Fibroblast of lung (primary cell): ENCODE measurements around the gene SMAD5. TPM values are rescaled to one million over a fixed set of nuclear protein-coding genes. Genes with fewer than 3 reads are reported as not detected.

Source experiments
- DNase-seq, 2 donors: peaks; one replicate each; pipeline versions ENCODE4 v3.0.0 to v3.0.0-alpha.2; 2010; ENCODE audit warnings: low read depth in 2 of 2
- H2AFZ ChIP-seq: 2 replicates; pipeline ENCODE4 v1.5.1; 2012; ENCODE audit warnings: low read length, control low read depth, inconsistent platforms
- H3K27ac ChIP-seq: 2 replicates; pipeline ENCODE4 v1.5.1; 2011; ENCODE audit warnings: low read length, control low read depth; ENCODE audit not compliant: insufficient read depth
- H3K27me3 ChIP-seq: 2 replicates; pipeline ENCODE4 v1.5.1; 2011; ENCODE audit warnings: mild to moderate bottlenecking, low read length; ENCODE audit not compliant: control insufficient read depth, insufficient read depth
- H3K36me3 ChIP-seq: 2 replicates; pipeline ENCODE4 v1.5.1; 2011; ENCODE audit warnings: low read length; ENCODE audit not compliant: control insufficient read depth, insufficient read depth
- H3K4me1 ChIP-seq: 2 replicates; pipeline ENCODE4 v1.5.1; 2011; ENCODE audit warnings: low read length; ENCODE audit not compliant: control insufficient read depth, insufficient read depth; ENCODE audit errors: extremely low read depth
- H3K4me2 ChIP-seq: 2 replicates; pipeline ENCODE4 v1.5.1; 2011; ENCODE audit warnings: low read length, control low read depth; ENCODE audit not compliant: insufficient read depth; ENCODE audit errors: extremely low read depth
- H3K4me3 ChIP-seq, 4 experiments: fragments of 200-600 bp in 1 of 4; sonication (generic) in 1 of 4; replicated peaks in 1 of 4; 2 replicates each; pipeline ENCODE4 v1.5.1; 2011 to 2016; ENCODE audit warnings: low read length in 4 of 4, low read depth in 3 of 4, mild to moderate bottlenecking in 3 of 4, control low read depth in 2 of 4, inconsistent platforms in 1 of 4, mixed read lengths in 1 of 4; ENCODE audit not compliant: insufficient read depth in 1 of 4; ENCODE audit errors: control extremely low read depth in 1 of 4
- H3K79me2 ChIP-seq: 2 replicates; pipeline ENCODE4 v1.5.1; 2012; ENCODE audit warnings: mild to moderate bottlenecking, low read length, inconsistent platforms; ENCODE audit not compliant: control insufficient read depth, insufficient read depth
- H3K9ac ChIP-seq: 2 replicates; pipeline ENCODE4 v1.5.1; 2011; ENCODE audit warnings: mild to moderate bottlenecking, low read length, control low read depth; ENCODE audit not compliant: insufficient read depth
- H3K9me3 ChIP-seq: 2 replicates; pipeline ENCODE4 v1.5.1; 2012; ENCODE audit warnings: low read depth, low read length; ENCODE audit not compliant: control insufficient read depth, insufficient read depth
- H4K20me1 ChIP-seq: 2 replicates; pipeline ENCODE4 v1.5.1; 2011; ENCODE audit warnings: low read length; ENCODE audit not compliant: control insufficient read depth, insufficient read depth; ENCODE audit errors: extremely low read depth
- CTCF ChIP-seq, 2 donors: IDR thresholded peaks in 1 of 2; conservative IDR thresholded peaks in 1 of 2; 1 replicate in 1 of 2; 2 replicates in 1 of 2; pipeline ENCODE4 v1.5.1; 2011 to 2012; ENCODE audit warnings: low read length in 2 of 2, control low read depth in 1 of 2, inconsistent platforms in 1 of 2, low read depth in 1 of 2, mild to moderate bottlenecking in 1 of 2
- EZH2 ChIP-seq: IDR thresholded peaks from 2 replicates; pipeline ENCODE4 v1.5.1; 2012; ENCODE audit warnings: low read length, control low read depth, mild to moderate bottlenecking; ENCODE audit errors: missing control alignments
- polyA plus RNA-seq, 2 donors: library from polyadenylated mRNA; depleted of rRNA in 1 of 2; stranded (reverse) in 1 of 2; unstranded in 1 of 2; fragments of >200 nt; gene quantifications; 2 replicates each; pipeline ENCODE4 v1.2.1, GENCODE V29; 2011 to 2012; ENCODE audit warnings: missing spikeins in 1 of 2
- total RNA-seq: library from RNA; depleted of rRNA; stranded (reverse); fragments of >200 nt; gene quantifications from 2 replicates; pipeline ENCODE4 v1.2.1, GENCODE V29; 2014

Gene SMAD5
- total and polyA plus RNA-seq, 2 donors (not counting 1 experiment from before 2014, with no cell fraction given), result 44.3 to 128 TPM

GRCh38 chr5:136205061-136205702 is 72.5 kb downstream of the SMAD5 start:
- no peaks in the 10 kb centered on the region for H3K79me2 ChIP-seq
- TF ChIP-seq CTCF (conservative IDR thresholded peaks at IDR 0.05 in 1 of 2, IDR thresholded peaks at IDR 0.05 in 1 of 2; ENCODE audit: low read depth in 1 of 2, low read length in 2 of 2) (no peak), EZH2 (no peak)
- no peak overlapping the region for H3K4me3 ChIP-seq
- no peak overlapping the region for H3K9ac ChIP-seq
- no peaks in the 10 kb centered on the region for H3K27me3 ChIP-seq
- DNase-seq, result peak in 1 of 2 donors; percentile 87
- H3K4me1 ChIP-seq, result no peaks in the 10 kb centered on the region
- no peak overlapping the region for H3K27ac ChIP-seq
- H3K36me3 ChIP-seq, result no peaks in the 10 kb centered on the region
- H2AFZ ChIP-seq, result no peak overlapping the region
- no peaks in the 10 kb centered on the region for H3K9me3 ChIP-seq
- no peak overlapping the region for H3K4me2 ChIP-seq
- no peaks in the 10 kb centered on the region for H4K20me1 ChIP-seq

- H3K4me1 ChIP-seq, result no peaks in the 10 kb centered on the region
- H4K20me1 ChIP-seq, result no peaks in the 10 kb centered on the region
- no peaks in the 10 kb centered on the region for H3K79me2 ChIP-seq
- no peaks in the 10 kb centered on the region for H3K27me3 ChIP-seq
- H3K36me3 ChIP-seq, result no peaks in the 10 kb centered on the region
- no peak overlapping the region for H3K4me3 ChIP-seq
- no peak overlapping the region for H3K9ac ChIP-seq
- DNase-seq, result no peak
- H3K27ac ChIP-seq, result no peak overlapping the region
- no peak for TF ChIP-seq EZH2
- H3K4me2 ChIP-seq, result no peak overlapping the region
- H3K9me3 ChIP-seq, result no peaks in the 10 kb centered on the region
- no peak overlapping the region for H2AFZ ChIP-seq
Observed at GRCh38 chr5:136205941-136206340, 73.3 kb downstream of the SMAD5 start.

- Histone ChIP-seq H4K20me1 (no peaks in the 10 kb centered on the region), H3K36me3 (no peaks in the 10 kb centered on the region), H3K9ac (no peak overlapping the region), H3K79me2 (no peaks in the 10 kb centered on the region), H3K9me3 (no peaks in the 10 kb centered on the region), H3K27me3 (peaks cover 1% of the 10 kb centered on the region), H2AFZ (no peak overlapping the region), H3K4me1 (no peaks in the 10 kb centered on the region), H3K4me2 (no peak overlapping the region), H3K4me3 (no peak overlapping the region), H3K27ac (no peak overlapping the region)
- DNase-seq, result no peak
- TF ChIP-seq EZH2 (no peak), CTCF (conservative IDR thresholded peaks at IDR 0.05 in 1 of 2, IDR thresholded peaks at IDR 0.05 in 1 of 2; ENCODE audit: low read depth in 1 of 2, low read length in 2 of 2) (no peak)
Observed at GRCh38 chr5:136206361-136206760, 73.7 kb downstream of the SMAD5 start.
